ENCODE measurements around the gene RNPS1.
A peak's percentile ranks its signal among the peaks of the same experiment; 100 is the strongest.

Gene RNPS1

DNA sequence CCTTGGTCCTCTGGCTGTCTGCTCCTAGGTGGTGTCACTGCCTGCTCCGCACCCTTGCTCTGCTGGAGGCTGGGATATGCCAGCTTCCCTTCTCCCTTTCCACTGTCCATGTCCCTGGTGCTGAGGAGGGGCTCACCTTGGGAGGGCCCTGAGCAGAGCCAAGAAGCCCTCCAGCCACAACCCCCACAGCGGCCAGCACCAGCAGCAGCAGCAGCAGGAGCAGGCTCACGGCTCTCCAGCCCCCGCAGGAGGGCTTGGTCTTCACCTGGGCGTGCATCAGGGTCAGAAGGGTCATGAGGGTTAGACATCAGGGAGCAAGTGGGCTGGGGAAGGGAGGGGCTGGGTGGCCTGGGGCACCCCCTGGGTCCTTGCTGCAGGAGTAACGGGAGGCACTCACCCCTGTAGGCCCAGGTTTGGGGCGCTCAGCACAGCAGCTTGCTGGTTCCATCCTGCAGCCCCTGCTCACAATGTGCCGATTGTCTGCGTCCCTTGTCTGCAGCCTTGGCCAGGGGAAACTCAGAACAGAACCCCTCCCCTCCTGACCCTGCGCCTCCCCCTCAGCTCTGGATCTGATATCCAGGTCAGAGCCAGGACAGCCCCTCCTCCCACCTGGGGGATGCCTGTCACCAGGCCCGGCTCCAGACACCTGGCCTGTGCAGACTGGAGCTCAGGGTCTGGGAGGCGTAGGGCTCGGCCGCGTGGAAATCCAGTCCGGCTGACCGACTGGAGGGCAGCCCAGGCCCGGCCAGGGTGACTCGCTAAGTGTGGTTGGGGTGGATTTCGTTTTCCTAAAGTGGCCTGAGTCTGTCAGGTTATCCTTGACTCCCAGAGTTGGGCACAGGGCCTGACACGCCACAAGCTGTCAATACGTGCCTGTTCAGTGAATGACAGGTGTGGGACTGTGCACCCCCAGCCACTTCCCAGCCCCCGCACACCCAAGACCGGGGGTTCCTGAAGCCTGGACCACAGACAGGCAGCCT lies 57.2 kb downstream of the RNPS1 start, which contains the start of gene BRICD5:
TSS of gene BRICD5 (minus strand) at position 478 of the 980 bp plus-strand sequence. CDS start at position 448, 30 bp downstream.
- ATAC-seq (ENCODE audit: insufficient read depth, low read depth) (no peak), DNase-seq (no peak)
- no peaks in the 10 kb centered on the region for H3K27me3 ChIP-seq (ENCODE audit: insufficient read depth, low read length, poor library complexity)
- no peak within 1 kb of the TSS for H3K4me3 ChIP-seq (ENCODE audit: low read depth in 1 of 2, low read length in 2 of 2)
- no peak for TF ChIP-seq EZH2 (IDR thresholded peaks at IDR 0.05; ENCODE audit: borderline replicate concordance, low read depth, low read length, severe bottlenecking)
- TF ChIP-seq, protein P1, sequence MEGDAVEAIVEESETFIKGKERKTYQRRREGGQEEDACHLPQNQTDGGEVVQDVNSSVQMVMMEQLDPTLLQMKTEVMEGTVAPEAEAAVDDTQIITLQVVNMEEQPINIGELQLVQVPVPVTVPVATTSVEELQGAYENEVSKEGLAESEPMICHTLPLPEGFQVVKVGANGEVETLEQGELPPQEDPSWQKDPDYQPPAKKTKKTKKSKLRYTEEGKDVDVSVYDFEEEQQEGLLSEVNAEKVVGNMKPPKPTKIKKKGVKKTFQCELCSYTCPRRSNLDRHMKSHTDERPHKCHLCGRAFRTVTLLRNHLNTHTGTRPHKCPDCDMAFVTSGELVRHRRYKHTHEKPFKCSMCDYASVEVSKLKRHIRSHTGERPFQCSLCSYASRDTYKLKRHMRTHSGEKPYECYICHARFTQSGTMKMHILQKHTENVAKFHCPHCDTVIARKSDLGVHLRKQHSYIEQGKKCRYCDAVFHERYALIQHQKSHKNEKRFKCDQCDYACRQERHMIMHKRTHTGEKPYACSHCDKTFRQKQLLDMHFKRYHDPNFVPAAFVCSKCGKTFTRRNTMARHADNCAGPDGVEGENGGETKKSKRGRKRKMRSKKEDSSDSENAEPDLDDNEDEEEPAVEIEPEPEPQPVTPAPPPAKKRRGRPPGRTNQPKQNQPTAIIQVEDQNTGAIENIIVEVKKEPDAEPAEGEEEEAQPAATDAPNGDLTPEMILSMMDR (IDR thresholded peaks at IDR 0.05; ENCODE audit: borderline replicate concordance, extremely low read depth, low read length, poor library complexity, severe bottlenecking), result no peak
- no peaks in the 10 kb centered on the region for H3K9me3 ChIP-seq (ENCODE audit: insufficient read depth, low read length, severe bottlenecking)
- H3K4me2 ChIP-seq (ENCODE audit: insufficient read depth, low read length), result 0 out of 2 replicates have a peak within 1 kb of the TSS, but pooled peaks have one; percentile 99
- H3K4me1 ChIP-seq (ENCODE audit: insufficient read depth, low read length), result peaks cover 50% of the 10 kb centered on the region
- no peak within 1 kb of the TSS for H3K9ac ChIP-seq (ENCODE audit: low read depth, low read length)
- no peak within 1 kb of the TSS for H2AFZ ChIP-seq (ENCODE audit: low read depth, low read length)
- H4K20me1 ChIP-seq (ENCODE audit: insufficient read depth, low read length), result peaks cover 29% of the 10 kb centered on the region
- peaks cover 62% of the 10 kb centered on the region for H3K79me2 ChIP-seq (ENCODE audit: insufficient read depth, low read length)
- H3K36me3 ChIP-seq (ENCODE audit: insufficient read depth, low read length), result peaks cover 71% of the 10 kb centered on the region
- H3K27ac ChIP-seq (ENCODE audit: low read length), result no peak within 1 kb of the TSS

DNA sequence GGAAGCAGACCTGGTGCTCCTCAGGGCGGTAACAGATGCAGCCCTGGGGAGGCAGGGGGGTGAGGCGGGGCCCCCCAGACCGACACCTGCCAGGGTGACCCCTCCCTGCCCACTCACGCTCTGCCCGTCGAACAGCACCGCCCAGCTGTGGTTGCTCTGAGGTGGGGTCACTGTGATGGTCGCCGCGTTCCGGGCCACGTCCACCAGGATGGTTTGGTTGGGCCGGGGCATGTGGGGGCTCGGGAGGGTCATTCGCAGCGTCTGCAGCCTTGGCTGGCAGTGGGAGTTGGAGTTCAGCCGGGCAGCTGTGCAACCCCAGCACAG lies 58.0 kb downstream of the RNPS1 start:
- no peak for ATAC-seq (ENCODE audit: insufficient read depth, low read depth)
- no peak for DNase-seq
- H3K27me3 ChIP-seq (ENCODE audit: insufficient read depth, low read length, poor library complexity), result no peaks in the 10 kb centered on the region
- H3K9ac ChIP-seq (ENCODE audit: low read depth, low read length), result no peak overlapping the region
- TF ChIP-seq EZH2 (IDR thresholded peaks at IDR 0.05; ENCODE audit: borderline replicate concordance, low read depth, low read length, severe bottlenecking), result no peak
- TF ChIP-seq, protein P1 (IDR thresholded peaks at IDR 0.05; ENCODE audit: borderline replicate concordance, extremely low read depth, low read length, poor library complexity, severe bottlenecking), result no peak
- no peak overlapping the region for H3K4me3 ChIP-seq (ENCODE audit: low read depth in 1 of 2, low read length in 2 of 2)
- peaks cover 29% of the 10 kb centered on the region for H4K20me1 ChIP-seq (ENCODE audit: insufficient read depth, low read length)
- no peak overlapping the region for H3K4me2 ChIP-seq (ENCODE audit: insufficient read depth, low read length)
- H2AFZ ChIP-seq (ENCODE audit: low read depth, low read length), result no peak overlapping the region
- H3K79me2 ChIP-seq (ENCODE audit: insufficient read depth, low read length), result peaks cover 59% of the 10 kb centered on the region
- H3K36me3 ChIP-seq (ENCODE audit: insufficient read depth, low read length), result peaks cover 68% of the 10 kb centered on the region
- no peak overlapping the region for H3K27ac ChIP-seq (ENCODE audit: low read length)
- H3K9me3 ChIP-seq (ENCODE audit: insufficient read depth, low read length, severe bottlenecking), result no peaks in the 10 kb centered on the region
- H3K4me1 ChIP-seq (ENCODE audit: insufficient read depth, low read length), result peaks cover 48% of the 10 kb centered on the region

DNA sequence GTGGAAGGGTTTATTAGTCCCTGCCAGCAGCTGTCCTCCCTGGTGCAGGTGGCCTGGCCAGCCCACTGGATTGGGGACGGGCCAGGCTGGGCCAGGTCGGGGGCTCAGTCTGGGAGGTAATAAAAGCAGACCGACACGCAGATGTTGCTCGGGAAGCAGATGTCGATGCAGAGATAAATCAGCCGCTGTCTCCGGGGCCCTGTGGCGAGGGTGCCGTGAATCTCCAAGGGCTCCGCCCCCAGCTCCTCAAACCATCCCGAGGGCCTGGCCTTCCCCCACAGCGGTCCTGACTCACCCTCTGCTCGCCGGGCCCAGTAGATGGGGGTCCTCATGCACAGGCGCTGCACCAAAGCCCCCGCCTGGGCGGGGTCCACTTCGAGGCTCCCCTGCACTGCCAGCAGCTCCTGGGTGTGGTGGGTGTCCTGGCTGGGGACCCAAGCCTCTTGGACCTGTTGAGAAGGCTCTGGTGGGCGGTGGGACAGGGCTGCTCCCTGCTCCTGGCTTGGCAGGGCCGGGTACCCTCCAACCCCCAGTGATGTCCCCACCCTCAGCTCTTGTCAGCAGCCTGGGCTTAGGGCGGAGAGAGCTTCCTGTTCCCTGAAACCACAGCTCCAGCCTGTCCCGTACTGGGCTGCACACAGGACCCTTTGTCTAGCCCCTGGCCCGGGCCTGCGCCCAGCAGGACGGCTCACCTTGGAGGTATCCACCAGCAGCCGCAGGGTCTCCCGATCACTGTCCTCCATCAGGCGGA lies 58.5 kb downstream of the RNPS1 start:
- TF ChIP-seq, protein P1 (IDR thresholded peaks at IDR 0.05; ENCODE audit: borderline replicate concordance, extremely low read depth, low read length, poor library complexity, severe bottlenecking), result no peak
- TF ChIP-seq EZH2 (IDR thresholded peaks at IDR 0.05; ENCODE audit: borderline replicate concordance, low read depth, low read length, severe bottlenecking), result no peak
- DNase-seq (no peak), ATAC-seq (ENCODE audit: insufficient read depth, low read depth) (no peak)
- Histone ChIP-seq H2AFZ (ENCODE audit: low read depth, low read length) (no peak overlapping the region), H3K27me3 (ENCODE audit: insufficient read depth, low read length, poor library complexity) (no peaks in the 10 kb centered on the region), H3K9me3 (ENCODE audit: insufficient read depth, low read length, severe bottlenecking) (no peaks in the 10 kb centered on the region), H3K4me2 (ENCODE audit: insufficient read depth, low read length) (no peak overlapping the region), H3K27ac (ENCODE audit: low read length) (no peak overlapping the region), H3K4me1 (ENCODE audit: insufficient read depth, low read length) (peaks cover 53% of the 10 kb centered on the region), H3K79me2 (ENCODE audit: insufficient read depth, low read length) (peaks cover 60% of the 10 kb centered on the region), H4K20me1 (ENCODE audit: insufficient read depth, low read length) (peaks cover 29% of the 10 kb centered on the region), H3K36me3 (ENCODE audit: insufficient read depth, low read length) (peaks cover 68% of the 10 kb centered on the region), H3K4me3 (ENCODE audit: low read depth in 1 of 2, low read length in 2 of 2) (no peak overlapping the region), H3K9ac (ENCODE audit: low read depth, low read length) (no peak overlapping the region)

Data from DND-41 (cell line).